ENCODE measurements around the gene ADGRA1.

- no peak for TF ChIP-seq CTCF (IDR thresholded peaks at IDR 0.05; ENCODE audit: low read length)
- no peak for TF ChIP-seq EZH2 (IDR thresholded peaks at IDR 0.05; ENCODE audit: borderline replicate concordance, low read length)
Measured at GRCh38 chr10:133072720-133073390, 14.9 kb upstream of the ADGRA1 start.

Data from OCI-LY1 (cell line).